H1 (cell line): ENCODE results near the gene CMTR2. TPM values are rescaled to one million over a fixed set of nuclear protein-coding genes. Genes with fewer than 3 reads are reported as not detected.

ENCODE experiments used
- ATF3 ChIP-seq: IDR thresholded peaks from 2 replicates; pipeline ENCODE4 v1.6.1; 2011; ENCODE audit warnings: low read depth, mild to moderate bottlenecking, low read length; ENCODE audit not compliant: insufficient read depth
- polyA plus RNA-seq, 7 experiments: library from polyadenylated mRNA; depleted of rRNA in 3 of 7; stranded (reverse) in 5 of 7; unstranded in 2 of 7; fragments of >200 nt in 5 of 7; fragments of 200-250 nt in 2 of 7; gene quantifications; 1 replicate in 5 of 7; 2 replicates in 1 of 7; 4 replicates in 1 of 7; pipeline versions ENCODE4 v1.2.1 to v1.2.3, GENCODE V29; 2011 to 2013; ENCODE audit warnings: missing spikeins in 2 of 7, mixed read lengths in 2 of 7
- total RNA-seq: library from RNA; stranded (reverse); fragmentation: NEBNext Ultra II Directional; extraction: Animal tissue kit (Norgen Biotek cat#: 25700); gene quantifications from 2 replicates; pipeline ENCODE4 v1.2.1, GENCODE V29; 2021

Gene CMTR2
- total and polyA plus RNA-seq, 2 of the 8 experiments (the other 6 are each of a cell fraction or from before 2014, with no cell fraction given) = 8.5 to 12.8 TPM

- TF ChIP-seq ATF3 = peak; percentile 87
Measured at GRCh38 chr16:71288890-71289731, at the start of gene CMTR2 (continued).
